Esophagus squamous epithelium (tissue), 5 donors: ENCODE data around the gene BHLHA15. TPM values are rescaled to one million over a fixed set of nuclear protein-coding genes. Genes with fewer than 3 reads are reported as not detected.

Experiments
- DNase-seq: peaks from one replicate; lab custom pipeline; 2025; lab: John Stamatoyannopoulos, UW
- H3K27ac ChIP-seq, 4 donors: fragments of 200-600 bp; sonication (generic); one replicate each; pipeline ENCODE4 v1.5.1; 2016 to 2019; ENCODE audit warnings: mild to moderate bottlenecking in 1 of 4
- H3K27me3 ChIP-seq, 4 donors: fragments of 200-600 bp; sonication (generic); 1 replicate in 3 of 4; 2 replicates in 1 of 4; pipeline versions ENCODE4 v1.5.1 to v1.6.0; 2017 to 2021; ENCODE audit warnings: antibody characterized with exemption in 1 of 4
- H3K36me3 ChIP-seq, 3 donors: fragments of 200-600 bp; sonication (generic); one replicate each; pipeline ENCODE4 v1.5.1; 2016 to 2019
- H3K4me1 ChIP-seq, 3 donors: fragments of 200-600 bp; sonication (generic); one replicate each; pipeline ENCODE4 v1.5.1; 2017 to 2019
- H3K4me3 ChIP-seq, 4 donors: fragments of 200-600 bp; sonication (generic); 1 replicate in 3 of 4; 2 replicates in 1 of 4; pipeline ENCODE4 v1.5.1; 2016 to 2019; ENCODE audit warnings: mild to moderate bottlenecking in 2 of 4, moderate library complexity in 1 of 4
- H3K9me3 ChIP-seq, 3 donors: fragments of 200-600 bp; sonication (generic); one replicate each; pipeline ENCODE4 v1.5.1; 2016 to 2019
- POLR2A ChIP-seq, 4 donors: fragments of 450-650 bp; IDR thresholded peaks; one replicate each; pipeline ENCODE4 v1.6.1; 2017; ENCODE audit warnings: antibody characterized with exemption in 4 of 4, mild to moderate bottlenecking in 4 of 4, moderate library complexity in 3 of 4
- WGBS, 2 donors: methylation state at CpG; one replicate each; pipeline ENCODE4 v1.1.5; 2018; 5-methylcytosine and 5-hydroxymethylcytosine counted together
- intact Hi-C: fragments of 100-400 bp; cut with DNase I; formaldehyde crosslinking; loops from one replicate; pipeline ENCODE4 v1.15.0; 2022
- total RNA-seq, 4 donors: library from RNA; depleted of rRNA; stranded (reverse); fragments of >200 nt; gene quantifications; one replicate each; pipeline ENCODE4 v1.1.0, GENCODE V29; 2016
- TF ChIP-seq, protein P1 (sequence below), 6 experiments: fragments of 450-650 bp in 4 of 6; fragments of 200-600 bp in 2 of 6; sonication (generic) in 2 of 6; IDR thresholded peaks; one replicate each; pipeline ENCODE4 v1.5.1; 2016 to 2019; ENCODE audit warnings: antibody characterized with exemption in 6 of 6, mild to moderate bottlenecking in 4 of 6, moderate library complexity in 4 of 6
- donor health status: DM: yes; HTN: yes; CAD: no.

BHLHA15 gene
- total RNA-seq, 4 donors from 2014 or later: 0.82 to 8.0 (median 2.3) TPM

DNA sequence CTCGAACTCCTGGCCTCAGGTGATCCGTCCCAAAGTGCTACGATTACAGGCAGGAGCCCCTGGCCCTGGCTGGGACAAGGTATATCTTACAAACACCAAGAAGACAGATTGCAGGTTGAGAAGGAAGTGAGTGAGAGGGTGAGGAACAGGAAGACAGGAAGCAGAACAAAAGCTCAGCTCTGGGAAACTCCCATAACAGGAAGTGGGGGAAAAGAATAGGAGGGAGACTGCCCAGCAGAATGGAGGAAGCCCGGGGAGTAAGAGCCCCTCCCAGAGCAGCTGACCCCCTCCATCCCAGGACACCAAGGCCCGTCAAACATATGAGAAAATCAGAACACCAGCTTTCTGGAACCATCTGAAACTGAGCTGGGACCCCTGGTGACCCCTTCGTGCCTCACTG, 37.9 kb downstream of the BHLHA15 start:
- peak overlapping the region; percentile 32 to 98 (median 56) for H3K27ac ChIP-seq
- intact Hi-C loops: no loop called here
- 50 to 77% methylated on average over 6 of the region's 6 CpGs for WGBS, 2 donors
- no peak overlapping the region for H3K4me3 ChIP-seq
- peaks cover 0 to 32% (median 4%) of the 10 kb centered on the region in 3 donors for H3K36me3 ChIP-seq
- DNase-seq: no peak
- TF ChIP-seq, protein P1, sequence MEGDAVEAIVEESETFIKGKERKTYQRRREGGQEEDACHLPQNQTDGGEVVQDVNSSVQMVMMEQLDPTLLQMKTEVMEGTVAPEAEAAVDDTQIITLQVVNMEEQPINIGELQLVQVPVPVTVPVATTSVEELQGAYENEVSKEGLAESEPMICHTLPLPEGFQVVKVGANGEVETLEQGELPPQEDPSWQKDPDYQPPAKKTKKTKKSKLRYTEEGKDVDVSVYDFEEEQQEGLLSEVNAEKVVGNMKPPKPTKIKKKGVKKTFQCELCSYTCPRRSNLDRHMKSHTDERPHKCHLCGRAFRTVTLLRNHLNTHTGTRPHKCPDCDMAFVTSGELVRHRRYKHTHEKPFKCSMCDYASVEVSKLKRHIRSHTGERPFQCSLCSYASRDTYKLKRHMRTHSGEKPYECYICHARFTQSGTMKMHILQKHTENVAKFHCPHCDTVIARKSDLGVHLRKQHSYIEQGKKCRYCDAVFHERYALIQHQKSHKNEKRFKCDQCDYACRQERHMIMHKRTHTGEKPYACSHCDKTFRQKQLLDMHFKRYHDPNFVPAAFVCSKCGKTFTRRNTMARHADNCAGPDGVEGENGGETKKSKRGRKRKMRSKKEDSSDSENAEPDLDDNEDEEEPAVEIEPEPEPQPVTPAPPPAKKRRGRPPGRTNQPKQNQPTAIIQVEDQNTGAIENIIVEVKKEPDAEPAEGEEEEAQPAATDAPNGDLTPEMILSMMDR (IDR thresholded peaks at IDR 0.05): no peak
- no peak for TF ChIP-seq POLR2A (IDR thresholded peaks at IDR 0.05)
- H3K4me1 ChIP-seq: peaks cover 21 to 77% (median 31%) of the 10 kb centered on the region in 3 donors
- no peaks in the 10 kb centered on the region for H3K9me3 ChIP-seq
- H3K27me3 ChIP-seq: no peaks in the 10 kb centered on the region

DNA sequence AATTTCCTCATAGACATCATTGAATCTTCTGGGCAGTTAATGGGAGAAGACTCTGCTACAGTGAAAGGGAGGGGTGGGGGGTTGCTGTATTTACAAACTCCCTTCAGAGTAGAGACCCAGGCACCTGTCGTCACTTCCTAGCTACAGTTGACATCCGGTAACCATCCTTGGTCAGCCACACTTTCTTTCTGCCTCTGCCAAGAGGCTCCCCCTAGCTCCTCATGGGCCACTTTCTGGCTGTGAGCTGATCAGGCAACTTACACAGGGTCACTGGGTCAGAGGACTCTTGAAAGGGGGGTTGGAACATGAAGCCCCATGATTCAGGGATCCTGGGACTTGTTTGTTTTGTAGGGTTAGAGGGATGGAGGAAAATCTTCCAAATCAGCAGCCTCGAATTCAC, 39.5 kb downstream of the BHLHA15 start:
- Histone ChIP-seq H3K36me3 (peaks cover 0 to 29% (median 0%) of the 10 kb centered on the region in 3 donors), H3K27me3 (no peaks in the 10 kb centered on the region), H3K4me3 (peak overlapping the region; percentile 74 to 91 (median 88)), H3K4me1 (peaks cover 21 to 84% (median 28%) of the 10 kb centered on the region in 3 donors), H3K27ac (peak overlapping the region; percentile 91 to 98 (median 94)), H3K9me3 (no peaks in the 10 kb centered on the region)
- TF ChIP-seq, protein P1 (IDR thresholded peaks at IDR 0.05): no peak
- no peak for TF ChIP-seq POLR2A (IDR thresholded peaks at IDR 0.05)
- intact Hi-C loops: no loop called here
- DNase-seq: no peak
- WGBS, 2 donors: 56 to 65% methylated on average over 3 of the region's 3 CpGs

DNA sequence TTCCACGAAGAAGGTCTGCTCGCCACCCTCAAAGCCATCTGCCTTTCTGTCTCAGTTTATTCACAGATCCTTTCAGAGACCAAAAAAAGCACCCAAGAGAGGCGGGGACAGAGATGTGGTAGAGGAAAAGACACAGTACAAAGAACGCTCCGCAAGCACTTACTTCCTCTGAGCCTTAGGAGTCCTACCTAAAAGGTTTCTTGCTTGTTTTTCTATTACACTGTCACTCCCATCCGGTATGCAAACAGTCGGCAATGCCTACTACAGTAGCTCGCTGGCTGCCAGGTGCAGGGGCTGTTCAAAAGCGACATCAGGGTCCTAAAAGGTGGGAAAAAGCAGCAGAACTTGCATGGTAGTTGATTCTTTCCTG, 40.0 kb downstream of the BHLHA15 start:
- peak overlapping the region; percentile 74 to 91 (median 88) for H3K4me3 ChIP-seq
- 11 to 21% methylated on average over 8 to 9 of the region's 9 CpGs for WGBS, 2 donors
- H3K9me3 ChIP-seq: no peaks in the 10 kb centered on the region
- H3K27me3 ChIP-seq: no peaks in the 10 kb centered on the region
- H3K36me3 ChIP-seq: peaks cover 0 to 31% (median 0%) of the 10 kb centered on the region in 3 donors
- peak overlapping the region; percentile 91 to 98 (median 94) for H3K27ac ChIP-seq
- H3K4me1 ChIP-seq: peaks cover 21 to 85% (median 28%) of the 10 kb centered on the region in 3 donors
- TF ChIP-seq, protein P1 (IDR thresholded peaks at IDR 0.05): no peak
- no peak for TF ChIP-seq POLR2A (IDR thresholded peaks at IDR 0.05)
- no peak for DNase-seq
- intact Hi-C loops: no loop called here

DNA sequence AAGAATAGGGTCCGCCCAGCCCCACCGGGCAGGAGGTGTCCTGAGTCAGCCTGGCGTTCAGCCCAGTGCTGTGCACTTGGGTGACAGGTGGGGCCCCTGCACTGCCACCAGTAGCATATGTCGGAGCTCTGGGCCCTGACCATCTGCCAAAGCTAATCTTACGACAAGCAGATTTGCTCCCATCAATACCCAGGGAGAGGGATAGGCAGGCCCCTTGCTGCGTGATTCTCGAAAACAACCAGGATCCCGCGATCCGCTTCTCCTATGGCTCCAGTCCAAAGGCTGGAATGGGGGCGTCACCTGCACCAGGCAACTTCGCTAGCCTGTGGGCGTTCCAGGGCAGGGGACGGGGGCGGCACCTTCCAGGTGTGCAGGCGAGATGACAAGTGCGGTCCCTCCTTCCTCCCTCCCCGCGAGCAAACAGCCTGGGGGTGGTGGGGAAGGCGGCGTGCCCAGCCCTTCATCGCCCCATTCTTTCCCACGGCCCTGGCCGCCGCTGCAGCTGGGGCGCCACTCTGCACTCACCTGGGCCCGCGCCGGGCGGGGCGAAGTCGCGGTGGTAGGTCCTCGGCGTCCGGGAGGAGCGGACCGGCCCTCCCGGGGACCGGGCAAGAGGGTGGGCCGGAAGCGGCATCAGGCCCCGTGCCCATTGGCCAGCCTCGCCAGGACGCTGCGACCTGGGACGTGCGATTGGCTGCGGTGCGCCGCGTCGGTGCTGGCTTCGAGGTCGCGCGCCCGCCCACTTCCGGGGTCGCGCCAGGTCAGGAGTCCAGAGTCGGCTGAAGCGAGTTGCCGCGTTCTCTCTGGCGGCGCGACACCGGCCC, 40.6 kb downstream of the BHLHA15 start, which contains the start of gene TECPR1:
Gene TECPR1, minus strand, starts transcription at position 632 of the 824 bp plus-strand sequence. CDS start 6,086 bp downstream, outside the sequence.
- Histone ChIP-seq H3K27ac (peak within 1 kb of the TSS; percentile 91 to 98 (median 94)), H3K27me3 (no peaks in the 10 kb centered on the region), H3K9me3 (no peaks in the 10 kb centered on the region), H3K36me3 (peaks cover 0 to 35% (median 0%) of the 10 kb centered on the region in 3 donors), H3K4me1 (peaks cover 21 to 82% (median 28%) of the 10 kb centered on the region in 3 donors), H3K4me3 (peak within 1 kb of the TSS; percentile 74 to 91 (median 88))
- TF ChIP-seq, protein P1 (IDR thresholded peaks at IDR 0.05): no peak
- TF ChIP-seq POLR2A (IDR thresholded peaks at IDR 0.05): peak in 2 of 4 donors; percentile 41 to 65
- DNase-seq: peak; percentile 76
- WGBS, 2 donors: 0 to 2% methylated on average over 6 to 13 of the region's 69 CpGs
- intact Hi-C loops: no loop called here
